A204.1 (cell line): ENCODE data around the gene POLG.

Experiments used
- FAIRE-seq: peaks from 2 replicates; lab custom pipeline; 2012; peaks lifted over from hg19 to GRCh38; lab: Jason Lieb, UNC

POLG gene

DNA sequence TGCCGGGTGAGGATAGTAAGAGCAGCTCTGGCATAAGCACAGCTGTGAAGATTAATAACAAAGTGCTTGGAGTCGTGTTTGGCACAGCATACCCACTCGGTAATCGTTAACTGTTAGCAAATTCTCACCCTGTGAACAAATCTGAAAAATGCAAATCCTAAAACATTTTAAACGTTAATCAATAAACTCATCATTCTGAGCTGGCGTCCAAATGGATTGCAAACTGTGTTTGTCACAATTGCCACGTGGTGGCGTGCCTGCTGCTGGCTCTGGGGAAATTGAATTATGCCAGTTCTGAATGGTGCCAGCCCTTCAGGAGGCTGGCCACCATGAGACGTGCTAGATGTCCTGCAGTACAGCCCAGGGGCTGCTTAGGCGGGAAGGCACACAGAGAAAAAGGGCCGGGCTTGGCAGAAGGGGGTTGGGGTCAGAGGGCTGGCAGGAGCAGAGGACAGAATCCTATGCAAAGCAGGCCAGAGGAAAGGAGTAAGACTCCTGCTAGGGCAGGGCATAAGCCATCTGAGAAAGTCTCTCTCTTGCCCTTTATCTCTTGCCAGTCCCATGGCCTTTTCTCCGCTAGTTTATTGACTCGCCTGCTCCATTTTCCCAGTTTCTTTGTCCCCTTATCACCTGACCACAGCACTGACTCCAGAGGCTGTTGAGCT, 22.1 kb upstream of the POLG start:
- peak; percentile 60 for FAIRE-seq

DNA sequence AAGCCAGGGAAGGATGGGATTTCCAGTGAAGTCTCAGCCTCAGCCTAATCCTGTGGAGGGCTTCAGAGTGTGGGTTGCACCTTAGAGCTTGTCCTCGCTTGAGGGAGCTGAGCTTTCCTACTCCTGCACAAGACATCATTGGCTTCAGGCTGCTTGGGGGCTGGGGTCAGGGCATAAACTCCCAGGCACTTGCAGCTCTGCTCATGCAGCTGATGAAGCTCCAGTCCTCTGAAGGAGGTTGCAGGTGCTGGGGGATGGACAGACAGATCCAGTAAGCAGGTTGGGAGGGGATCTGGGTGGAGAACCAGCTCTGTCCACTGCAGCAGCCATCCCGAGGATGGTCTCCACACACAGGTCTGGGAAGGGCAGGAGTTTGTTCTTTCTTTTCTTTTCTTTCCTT, 19.4 kb upstream of the POLG start:
- FAIRE-seq: no peak

DNA sequence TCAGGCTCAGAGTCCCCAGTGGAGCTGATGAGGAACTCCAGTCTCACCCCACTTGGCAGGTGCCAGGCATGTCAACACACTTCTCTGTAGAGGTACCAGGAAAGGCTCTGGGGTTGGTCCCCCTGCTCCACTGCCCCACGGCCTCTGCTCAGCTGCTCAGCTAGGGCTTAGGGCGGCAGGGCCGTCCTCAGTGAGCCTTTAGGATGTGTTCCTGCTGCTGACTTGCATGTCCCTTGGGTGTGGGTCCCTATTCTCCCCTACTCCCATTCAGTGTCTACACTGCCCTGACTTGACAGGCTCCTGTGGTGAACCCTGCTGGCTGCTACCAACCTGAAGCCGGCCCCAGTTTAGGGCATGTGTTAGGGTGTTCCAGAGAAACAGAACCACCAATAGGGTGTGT, 17.9 kb upstream of the POLG start:
- FAIRE-seq: no peak

- FAIRE-seq: no peak
These were observed 14.6 kb upstream of the POLG start for GRCh38 chr15:89349206-89349558.

DNA sequence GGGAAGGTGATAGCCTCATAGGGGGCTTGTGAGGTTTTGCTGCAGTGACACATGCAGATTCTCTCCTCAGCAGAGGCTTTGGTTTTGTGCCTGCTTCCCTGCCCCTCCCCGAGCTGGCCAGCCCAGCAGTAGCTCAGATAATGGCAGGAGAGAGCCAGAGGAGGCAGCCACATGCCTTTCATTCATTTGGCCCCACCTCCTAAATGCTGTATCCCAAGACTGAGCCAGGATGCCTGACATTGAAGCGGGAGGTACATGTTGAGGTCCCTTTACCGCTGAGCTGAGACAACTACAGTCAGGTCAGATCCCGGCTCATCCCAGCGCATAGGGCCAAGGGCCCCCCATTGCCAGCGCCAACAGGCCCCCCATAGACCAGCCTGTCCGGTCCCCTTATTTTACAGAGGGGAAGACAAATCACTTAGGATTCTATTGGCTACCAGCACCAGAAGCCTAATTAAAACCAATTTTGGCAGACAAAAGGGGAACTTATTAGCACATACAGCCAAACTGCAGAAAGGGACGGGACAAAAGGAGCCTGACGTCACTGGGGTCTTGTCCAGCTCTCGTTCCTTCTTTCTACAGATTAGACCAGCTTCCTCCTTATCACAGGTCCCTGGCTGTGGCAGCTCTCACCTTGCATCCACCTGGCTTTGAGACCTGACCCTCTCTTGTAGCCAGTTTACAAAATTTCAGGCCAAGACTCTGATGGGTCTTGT, 12.1 kb upstream of the POLG start:
- FAIRE-seq: no peak

GRCh38 chr15:89345248-89345647, 10.6 kb upstream of the POLG start:
- FAIRE-seq: no peak

GRCh38 chr15:89342840-89343239, 8.2 kb upstream of the POLG start:
- no peak for FAIRE-seq

DNA sequence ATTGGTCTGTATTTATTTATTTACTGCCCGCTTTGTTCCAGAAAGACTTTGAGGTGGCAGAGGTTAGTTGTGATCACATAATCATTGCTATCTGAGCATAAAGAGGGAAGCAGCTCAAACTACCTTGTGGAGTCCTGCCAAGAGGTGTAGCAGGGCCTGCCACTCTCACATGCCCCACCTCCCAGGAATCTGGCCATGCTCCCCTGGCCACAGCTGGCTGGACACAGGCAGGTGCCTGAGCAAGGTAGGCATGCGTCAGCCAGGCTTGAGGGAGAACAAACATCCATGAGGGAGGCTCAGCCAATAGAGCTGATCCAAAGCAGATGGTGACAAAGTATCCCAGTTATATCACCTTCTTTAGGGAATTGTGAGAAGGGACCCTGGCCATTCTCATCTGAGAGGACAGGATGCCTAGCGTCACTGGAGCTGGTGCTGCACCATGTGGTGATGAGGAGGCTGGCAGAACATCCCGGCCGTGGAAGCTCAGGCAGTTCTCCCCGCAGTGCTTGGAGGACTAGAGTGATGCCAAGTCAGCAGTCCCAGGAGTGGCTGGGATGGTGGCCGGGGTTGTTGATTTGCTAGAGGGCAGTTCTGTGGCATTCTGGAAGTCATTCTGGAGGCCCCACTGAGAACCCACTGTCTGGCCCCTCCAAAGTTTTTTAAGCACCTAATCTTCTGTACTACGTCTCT, 6.8 kb upstream of the POLG start:
- FAIRE-seq: no peak

DNA sequence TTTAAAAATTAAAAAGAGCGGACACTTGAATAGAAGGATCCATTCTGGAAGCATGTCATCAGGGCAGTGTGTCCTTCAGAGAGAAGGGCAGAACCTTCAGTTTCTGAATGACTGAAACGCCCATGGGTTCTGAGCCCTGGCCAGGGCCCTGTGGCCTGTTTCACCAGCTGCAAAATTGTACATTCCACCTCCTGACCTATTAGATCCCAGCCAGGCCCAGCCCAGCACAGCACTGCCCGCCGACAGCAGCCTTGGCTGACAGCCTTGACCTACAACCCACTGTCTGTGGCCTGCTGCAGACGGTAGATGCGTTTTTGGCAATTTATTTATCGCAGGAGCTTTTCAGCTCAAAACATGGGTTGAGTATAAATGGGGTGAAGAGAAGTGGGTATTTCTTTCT, 5.9 kb upstream of the POLG start:
- FAIRE-seq: no peak

DNA sequence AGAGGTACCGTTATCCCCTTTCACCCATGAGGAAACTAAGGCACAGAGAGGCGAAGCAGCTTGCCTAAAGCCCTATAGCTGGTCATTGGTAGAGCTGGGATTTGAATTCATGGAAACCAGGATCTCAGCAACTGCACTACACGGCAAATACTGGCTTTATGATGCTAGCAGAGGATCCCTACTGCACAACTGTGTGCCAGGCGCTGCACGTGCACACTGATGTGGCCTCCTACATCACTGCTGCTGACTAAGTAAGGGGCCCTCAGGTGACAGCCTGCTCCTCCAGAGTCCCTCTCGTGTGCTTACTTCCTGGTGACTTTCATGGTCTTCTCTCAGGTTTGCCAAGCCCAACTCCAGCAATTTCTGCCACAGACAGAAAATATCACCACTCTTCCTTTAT, 3.4 kb upstream of the POLG start:
- FAIRE-seq: no peak

GRCh38 chr15:89335298-89336041, 846 bp upstream of the POLG start:
- no peak for FAIRE-seq

- FAIRE-seq: no peak
These were observed 590 bp downstream of the POLG start for GRCh38 chr15:89333959-89334509.

- no peak for FAIRE-seq
These were observed 1.4 kb downstream of the POLG start for GRCh38 chr15:89333011-89333860.

- no peak for FAIRE-seq
These were observed 2.2 kb downstream of the POLG start for GRCh38 chr15:89332446-89332845.

- no peak for FAIRE-seq
These were observed 3.6 kb downstream of the POLG start for GRCh38 chr15:89330881-89331595.

- FAIRE-seq: no peak
These were observed 4.5 kb downstream of the POLG start for GRCh38 chr15:89330119-89330518.

DNA sequence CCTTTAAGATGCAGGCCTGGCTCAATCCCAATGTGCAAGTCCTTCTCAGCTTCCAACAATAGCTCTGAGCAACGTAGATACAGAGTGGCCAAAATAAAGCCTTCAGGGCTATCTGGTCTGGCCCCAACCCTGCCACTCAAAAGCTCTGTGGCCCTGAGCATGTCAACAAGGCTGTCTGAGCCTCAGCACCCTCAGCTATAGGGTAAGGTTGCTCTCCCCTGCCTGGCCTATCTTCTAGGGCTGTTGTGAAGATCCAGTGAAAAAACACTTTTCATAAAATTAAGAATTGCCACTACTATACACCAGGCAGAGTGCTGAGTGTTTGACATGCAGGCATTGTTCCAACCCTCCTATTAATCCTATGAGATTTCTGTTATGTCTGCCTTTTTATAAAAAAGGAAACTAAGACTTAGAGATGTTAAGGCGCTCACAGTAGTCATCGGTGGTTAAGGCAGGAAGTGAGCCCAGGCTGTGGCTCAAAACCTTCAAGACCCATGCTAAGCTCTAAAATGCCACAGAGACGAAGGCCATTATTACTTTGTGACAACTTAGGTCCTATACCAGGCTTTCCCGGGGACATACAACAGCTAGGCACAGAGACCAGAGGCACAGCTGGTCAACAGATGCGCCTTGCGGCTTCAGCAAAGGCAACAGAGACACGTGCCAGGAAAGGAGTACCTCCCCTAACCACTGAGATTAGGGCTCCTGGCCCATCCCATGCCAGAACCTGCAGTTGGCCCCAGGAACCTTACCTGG, 5.1 kb downstream of the POLG start:
- no peak for FAIRE-seq

DNA sequence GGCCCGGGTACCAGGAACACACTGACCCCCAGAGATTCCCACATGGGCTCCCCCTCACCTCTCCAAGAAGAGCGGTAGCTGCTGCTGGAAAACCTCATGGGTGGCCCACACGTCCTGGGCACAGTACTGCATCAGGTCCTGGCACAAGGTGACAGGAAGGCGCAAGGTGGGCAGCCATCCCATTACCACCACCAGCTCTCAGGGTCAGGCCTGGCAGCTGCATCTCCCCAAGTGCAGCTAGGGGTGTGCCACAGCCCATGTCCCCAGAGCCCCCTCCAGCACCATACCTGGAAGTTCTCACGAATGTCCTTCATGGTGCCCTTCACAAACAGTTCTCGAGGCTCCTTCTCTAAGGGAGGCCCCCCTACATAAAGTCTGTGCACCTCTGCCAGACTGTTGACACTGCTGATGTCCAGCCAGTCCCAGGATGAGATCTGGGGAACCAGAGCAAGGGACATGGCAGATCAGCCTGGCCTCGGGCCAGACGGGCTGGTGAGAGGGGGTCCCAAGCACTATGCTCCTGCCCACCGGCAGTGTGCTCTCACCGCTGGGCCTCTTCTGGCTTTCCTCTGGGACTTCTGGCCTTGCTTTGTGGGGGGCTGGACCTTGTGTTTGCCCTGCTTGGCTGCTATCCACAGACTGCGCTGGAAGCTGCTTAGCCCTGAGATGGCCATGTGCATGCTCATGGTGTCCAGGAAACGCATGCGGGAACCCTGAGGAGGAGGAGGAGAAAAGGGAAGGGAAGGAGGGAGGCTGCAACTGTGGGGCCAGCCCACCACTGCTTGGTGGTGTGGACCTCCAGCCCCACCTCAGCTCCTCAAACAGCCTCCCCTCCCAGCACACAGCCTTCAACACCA, 6.0 kb downstream of the POLG start:
- no peak for FAIRE-seq

- no peak for FAIRE-seq
These were observed 7.5 kb downstream of the POLG start for GRCh38 chr15:89327113-89327512.
